DND-41 (cell line): Measurements from ENCODE around the gene CYBA.
"Not testable (repeated sequence)": the region's sequence is repeated elsewhere in the genome, so short reads cannot be mapped to it uniquely, and the experiment has no call there.

ENCODE experiments used
- ATAC-seq: fragments of 200-7000 bp; cut with Tn5 transposase; 3 replicates; pipeline ENCODE4 v1.9.1; 2021; ENCODE audit warnings: low read depth; ENCODE audit not compliant: insufficient read depth
- DNase-seq: peaks from one replicate; pipeline ENCODE4 v3.0.0-alpha.2; 2020
- H2AFZ ChIP-seq: 2 replicates; pipeline ENCODE4 v1.6.0; 2012; ENCODE audit warnings: low read depth, low read length
- H3K27ac ChIP-seq: 2 replicates; pipeline ENCODE4 v1.5.1; 2012; ENCODE audit warnings: low read length, inconsistent platforms
- H3K27me3 ChIP-seq: fragments of 200-600 bp; sonication (generic); 2 replicates; pipeline ENCODE4 v1.6.0; 2012; ENCODE audit warnings: low read length, mild to moderate bottlenecking, inconsistent platforms; ENCODE audit not compliant: insufficient read depth, poor library complexity
- H3K36me3 ChIP-seq: 2 replicates; pipeline ENCODE4 v1.5.1; 2012; ENCODE audit warnings: low read length, inconsistent platforms; ENCODE audit not compliant: insufficient read depth
- H3K4me1 ChIP-seq: 2 replicates; pipeline ENCODE4 v1.5.1; 2012; ENCODE audit warnings: mild to moderate bottlenecking, low read length; ENCODE audit not compliant: insufficient read depth
- H3K4me2 ChIP-seq: 2 replicates; pipeline ENCODE4 v1.6.0; 2012; ENCODE audit warnings: mild to moderate bottlenecking, moderate library complexity, low read length, inconsistent platforms; ENCODE audit not compliant: insufficient read depth
- H3K4me3 ChIP-seq, 2 experiments: fragments of 200-600 bp in 1 of 2; shearing (Covaris generic) in 1 of 2; 2 replicates each; pipeline ENCODE4 v1.5.1; 2012 to 2016; ENCODE audit warnings: inconsistent platforms in 2 of 2, low read length in 2 of 2, mild to moderate bottlenecking in 2 of 2, low read depth in 1 of 2, moderate library complexity in 1 of 2
- H3K79me2 ChIP-seq: 2 replicates; pipeline ENCODE4 v1.6.0; 2012; ENCODE audit warnings: low read length, inconsistent platforms; ENCODE audit not compliant: insufficient read depth
- H3K9ac ChIP-seq: 2 replicates; pipeline ENCODE4 v1.6.0; 2012; ENCODE audit warnings: low read depth, mild to moderate bottlenecking, inconsistent platforms, low read length, moderate library complexity
- H3K9me3 ChIP-seq: 2 replicates; pipeline ENCODE4 v1.5.1; 2012; ENCODE audit warnings: low read length, moderate library complexity, mild to moderate bottlenecking, inconsistent platforms; ENCODE audit not compliant: insufficient read depth, severe bottlenecking
- H4K20me1 ChIP-seq: 2 replicates; pipeline ENCODE4 v1.6.0; 2012; ENCODE audit warnings: low read length; ENCODE audit not compliant: insufficient read depth
- EZH2 ChIP-seq: IDR thresholded peaks from 3 replicates; pipeline ENCODE4 v1.6.1; 2012; ENCODE audit warnings: borderline replicate concordance, low read depth, mild to moderate bottlenecking, moderate library complexity, low read length, inconsistent platforms; ENCODE audit not compliant: severe bottlenecking
- TF ChIP-seq, protein P1 (sequence below): IDR thresholded peaks from 2 replicates; pipeline ENCODE4 v1.5.1; 2012; ENCODE audit warnings: borderline replicate concordance, low read length, moderate library complexity, mild to moderate bottlenecking; ENCODE audit not compliant: poor library complexity, severe bottlenecking; ENCODE audit errors: extremely low read depth

The CYBA gene

DNA sequence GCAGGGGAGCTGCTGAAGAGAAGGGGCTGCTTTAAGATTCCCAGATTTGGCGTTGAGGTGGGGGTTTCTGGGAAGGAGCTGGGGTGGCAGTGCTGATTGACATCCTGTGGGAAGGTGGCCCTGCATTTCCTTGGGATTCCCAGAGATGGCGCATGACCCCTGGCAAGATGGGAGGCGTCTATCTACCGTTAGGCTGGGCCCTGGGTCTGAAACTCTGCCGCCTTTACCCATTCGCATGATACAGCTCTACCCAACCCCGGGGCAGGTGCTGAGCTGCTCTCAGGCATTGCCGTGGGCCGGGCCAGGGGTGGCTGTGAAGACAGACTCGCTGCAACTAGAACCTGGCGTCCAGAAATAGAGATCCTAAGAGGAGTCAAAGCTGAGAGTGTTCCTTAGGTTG lies 21.9 kb upstream of the CYBA start:
- DNase-seq, result no peak
- no peak for ATAC-seq
- Histone ChIP-seq H3K79me2 (no peaks in the 10 kb centered on the region), H3K4me1 (no peaks in the 10 kb centered on the region), H3K4me3 (no peak overlapping the region), H3K27ac (no peak overlapping the region), H3K36me3 (no peaks in the 10 kb centered on the region), H3K4me2 (no peak overlapping the region), H3K9ac (no peak overlapping the region), H2AFZ (no peak overlapping the region), H3K9me3 (no peaks in the 10 kb centered on the region), H3K27me3 (no peaks in the 10 kb centered on the region), H4K20me1 (0 out of 2 replicates have a peak, but pooled peaks cover 3% of the 10 kb centered on the region)
- TF ChIP-seq, protein P1, sequence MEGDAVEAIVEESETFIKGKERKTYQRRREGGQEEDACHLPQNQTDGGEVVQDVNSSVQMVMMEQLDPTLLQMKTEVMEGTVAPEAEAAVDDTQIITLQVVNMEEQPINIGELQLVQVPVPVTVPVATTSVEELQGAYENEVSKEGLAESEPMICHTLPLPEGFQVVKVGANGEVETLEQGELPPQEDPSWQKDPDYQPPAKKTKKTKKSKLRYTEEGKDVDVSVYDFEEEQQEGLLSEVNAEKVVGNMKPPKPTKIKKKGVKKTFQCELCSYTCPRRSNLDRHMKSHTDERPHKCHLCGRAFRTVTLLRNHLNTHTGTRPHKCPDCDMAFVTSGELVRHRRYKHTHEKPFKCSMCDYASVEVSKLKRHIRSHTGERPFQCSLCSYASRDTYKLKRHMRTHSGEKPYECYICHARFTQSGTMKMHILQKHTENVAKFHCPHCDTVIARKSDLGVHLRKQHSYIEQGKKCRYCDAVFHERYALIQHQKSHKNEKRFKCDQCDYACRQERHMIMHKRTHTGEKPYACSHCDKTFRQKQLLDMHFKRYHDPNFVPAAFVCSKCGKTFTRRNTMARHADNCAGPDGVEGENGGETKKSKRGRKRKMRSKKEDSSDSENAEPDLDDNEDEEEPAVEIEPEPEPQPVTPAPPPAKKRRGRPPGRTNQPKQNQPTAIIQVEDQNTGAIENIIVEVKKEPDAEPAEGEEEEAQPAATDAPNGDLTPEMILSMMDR, result no peak
- TF ChIP-seq EZH2, result no peak

DNA sequence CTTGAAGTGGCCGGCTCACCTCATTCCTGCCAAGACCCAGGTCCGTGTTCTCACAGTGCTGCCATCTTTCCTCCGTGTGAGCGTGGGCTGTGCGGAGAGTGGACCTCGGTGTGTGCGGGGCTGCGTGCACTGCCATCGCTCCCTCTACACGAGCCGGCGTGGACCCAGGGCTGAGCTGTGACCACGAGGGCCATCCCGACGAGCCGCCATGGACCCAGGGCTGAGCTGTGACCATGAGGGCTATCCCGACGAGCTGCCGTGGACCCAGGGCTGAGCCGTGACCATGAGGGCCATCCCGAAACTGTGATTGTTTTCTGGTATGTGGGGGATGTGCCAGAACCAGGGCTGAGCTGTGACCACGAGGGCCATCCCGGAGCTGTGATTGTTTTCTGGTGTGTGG lies 21.0 kb upstream of the CYBA start:
- no peak overlapping the region for H3K4me2 ChIP-seq
- DNase-seq, result no peak
- no peaks in the 10 kb centered on the region for H3K36me3 ChIP-seq
- H3K27ac ChIP-seq, result no peak overlapping the region
- 0 out of 2 replicates have a peak, but pooled peaks cover 3% of the 10 kb centered on the region for H4K20me1 ChIP-seq
- H3K79me2 ChIP-seq, result no peaks in the 10 kb centered on the region
- TF ChIP-seq, protein P1, result no peak
- no peak overlapping the region for H3K4me3 ChIP-seq
- no peak for ATAC-seq
- no peak overlapping the region for H2AFZ ChIP-seq
- H3K4me1 ChIP-seq, result no peaks in the 10 kb centered on the region
- H3K9ac ChIP-seq, result no peak overlapping the region
- H3K27me3 ChIP-seq, result no peaks in the 10 kb centered on the region
- H3K9me3 ChIP-seq, result no peaks in the 10 kb centered on the region

- H3K36me3 ChIP-seq, result no peaks in the 10 kb centered on the region
- H3K4me1 ChIP-seq, result no peaks in the 10 kb centered on the region
- H3K27ac ChIP-seq, result no peak overlapping the region
- no peak overlapping the region for H3K9ac ChIP-seq
- H3K4me2 ChIP-seq, result no peak overlapping the region
- DNase-seq, result no peak
- no peaks in the 10 kb centered on the region for H3K9me3 ChIP-seq
- 0 out of 2 replicates have a peak, but pooled peaks cover 3% of the 10 kb centered on the region for H4K20me1 ChIP-seq
- H2AFZ ChIP-seq, result no peak overlapping the region
- H3K79me2 ChIP-seq, result no peaks in the 10 kb centered on the region
- H3K4me3 ChIP-seq, result no peak overlapping the region
- ATAC-seq, result no peak
- H3K27me3 ChIP-seq, result no peaks in the 10 kb centered on the region
- no peak for TF ChIP-seq EZH2
- TF ChIP-seq, protein P1, result no peak
Observed at GRCh38 chr16:88669980-88670379, 19.1 kb upstream of the CYBA start.

GRCh38 chr16:88669493-88669892 lies 18.6 kb upstream of the CYBA start:
- H3K36me3 ChIP-seq, H3K9me3 ChIP-seq, H3K4me1 ChIP-seq, H3K27ac ChIP-seq, H2AFZ ChIP-seq, H3K4me3 ChIP-seq, H3K9ac ChIP-seq, H3K27me3 ChIP-seq, ATAC-seq, H4K20me1 ChIP-seq, H3K4me2 ChIP-seq, DNase-seq, H3K79me2 ChIP-seq: not testable (repeated sequence)
